SK-N-SH (cell line): Measurements from ENCODE around the gene SLC15A1.

Experiments
- CHD2 ChIP-seq: fragments of 150-350 bp; IDR thresholded peaks from 2 replicates; pipeline ENCODE4 v1.6.1; 2018; ENCODE audit warnings: low read length; ENCODE audit not compliant: partially characterized antibody
- EP300 ChIP-seq, 2 experiments: IDR thresholded peaks; 2 replicates each; pipeline versions ENCODE4 v1.4.0 to v1.6.1; 2012; ENCODE audit warnings: borderline replicate concordance in 1 of 2, low read depth in 1 of 2, low read length in 1 of 2
- EZH2phosphoT487 ChIP-seq: fragments of 200-600 bp; sonication (generic); IDR thresholded peaks from 2 replicates; pipeline ENCODE4 v1.6.1; 2017; ENCODE audit warnings: low read depth, mixed run types, mild to moderate bottlenecking, antibody characterized with exemption, moderate library complexity, borderline replicate concordance
- FOXM1 ChIP-seq: IDR thresholded peaks from 2 replicates; pipeline ENCODE4 v1.4.0; 2012; ENCODE audit warnings: low read depth, mild to moderate bottlenecking
- GABPA ChIP-seq: IDR thresholded peaks from 2 replicates; pipeline ENCODE4 v1.4.0; 2012; ENCODE audit warnings: low read depth, mild to moderate bottlenecking
- JUND ChIP-seq: IDR thresholded peaks from 2 replicates; pipeline ENCODE4 v1.4.0; 2012
- MXI1 ChIP-seq: IDR thresholded peaks from 2 replicates; pipeline ENCODE4 v1.6.1; 2012; ENCODE audit warnings: mild to moderate bottlenecking, low read depth, low read length, improper control_type of control experiment
- POLR2AphosphoS5 ChIP-seq: IDR thresholded peaks from 2 replicates; pipeline ENCODE4 v1.6.1; 2012; ENCODE audit warnings: low read depth, low read length
- RCOR1 ChIP-seq: fragments of 150-350 bp; IDR thresholded peaks from 2 replicates; pipeline ENCODE4 v1.6.1; 2017; ENCODE audit warnings: antibody characterized with exemption, low read length
- RFX5 ChIP-seq: IDR thresholded peaks from 2 replicates; pipeline ENCODE4 v1.6.1; 2012; ENCODE audit warnings: mild to moderate bottlenecking, improper control_type of control experiment, low read length
- TAF1 ChIP-seq: IDR thresholded peaks from 2 replicates; pipeline ENCODE4 v1.6.1; 2012; ENCODE audit warnings: low read depth, mild to moderate bottlenecking, low read length, moderate library complexity, borderline replicate concordance
- TF ChIP-seq, protein P1 (sequence below): fragments of 200-600 bp; sonication (generic); IDR thresholded peaks from 2 replicates; pipeline ENCODE4 v1.6.1; 2017; ENCODE audit warnings: antibody characterized with exemption, mild to moderate bottlenecking, moderate library complexity
- TF ChIP-seq, protein P2 (sequence below): IDR thresholded peaks from 2 replicates; pipeline ENCODE4; 2012
- TF ChIP-seq, protein P3 (sequence below): IDR thresholded peaks from 2 replicates; pipeline ENCODE4 v1.4.0; 2012; ENCODE audit warnings: low read depth, borderline replicate concordance

GRCh38 chr13:98796191-98796590 lies 43.7 kb upstream of the SLC15A1 start:
- TF ChIP-seq, protein P1, sequence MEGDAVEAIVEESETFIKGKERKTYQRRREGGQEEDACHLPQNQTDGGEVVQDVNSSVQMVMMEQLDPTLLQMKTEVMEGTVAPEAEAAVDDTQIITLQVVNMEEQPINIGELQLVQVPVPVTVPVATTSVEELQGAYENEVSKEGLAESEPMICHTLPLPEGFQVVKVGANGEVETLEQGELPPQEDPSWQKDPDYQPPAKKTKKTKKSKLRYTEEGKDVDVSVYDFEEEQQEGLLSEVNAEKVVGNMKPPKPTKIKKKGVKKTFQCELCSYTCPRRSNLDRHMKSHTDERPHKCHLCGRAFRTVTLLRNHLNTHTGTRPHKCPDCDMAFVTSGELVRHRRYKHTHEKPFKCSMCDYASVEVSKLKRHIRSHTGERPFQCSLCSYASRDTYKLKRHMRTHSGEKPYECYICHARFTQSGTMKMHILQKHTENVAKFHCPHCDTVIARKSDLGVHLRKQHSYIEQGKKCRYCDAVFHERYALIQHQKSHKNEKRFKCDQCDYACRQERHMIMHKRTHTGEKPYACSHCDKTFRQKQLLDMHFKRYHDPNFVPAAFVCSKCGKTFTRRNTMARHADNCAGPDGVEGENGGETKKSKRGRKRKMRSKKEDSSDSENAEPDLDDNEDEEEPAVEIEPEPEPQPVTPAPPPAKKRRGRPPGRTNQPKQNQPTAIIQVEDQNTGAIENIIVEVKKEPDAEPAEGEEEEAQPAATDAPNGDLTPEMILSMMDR, result no peak
- TF ChIP-seq RFX5 (no peak), POLR2AphosphoS5 (no peak), EZH2phosphoT487 (no peak), MXI1 (no peak), FOXM1 (no peak), EP300 (IDR thresholded peaks at IDR 0.05; ENCODE audit: borderline replicate concordance in 1 of 2, low read depth in 1 of 2, low read length in 1 of 2) (no peak), JUND (no peak), GABPA (no peak), RCOR1 (no peak), TAF1 (no peak), CHD2 (no peak)
- TF ChIP-seq, protein P2, sequence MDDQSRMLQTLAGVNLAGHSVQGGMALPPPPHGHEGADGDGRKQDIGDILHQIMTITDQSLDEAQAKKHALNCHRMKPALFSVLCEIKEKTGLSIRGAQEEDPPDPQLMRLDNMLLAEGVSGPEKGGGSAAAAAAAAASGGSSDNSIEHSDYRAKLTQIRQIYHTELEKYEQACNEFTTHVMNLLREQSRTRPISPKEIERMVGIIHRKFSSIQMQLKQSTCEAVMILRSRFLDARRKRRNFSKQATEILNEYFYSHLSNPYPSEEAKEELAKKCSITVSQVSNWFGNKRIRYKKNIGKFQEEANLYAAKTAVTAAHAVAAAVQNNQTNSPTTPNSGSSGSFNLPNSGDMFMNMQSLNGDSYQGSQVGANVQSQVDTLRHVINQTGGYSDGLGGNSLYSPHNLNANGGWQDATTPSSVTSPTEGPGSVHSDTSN, result no peak
- TF ChIP-seq, protein P3, sequence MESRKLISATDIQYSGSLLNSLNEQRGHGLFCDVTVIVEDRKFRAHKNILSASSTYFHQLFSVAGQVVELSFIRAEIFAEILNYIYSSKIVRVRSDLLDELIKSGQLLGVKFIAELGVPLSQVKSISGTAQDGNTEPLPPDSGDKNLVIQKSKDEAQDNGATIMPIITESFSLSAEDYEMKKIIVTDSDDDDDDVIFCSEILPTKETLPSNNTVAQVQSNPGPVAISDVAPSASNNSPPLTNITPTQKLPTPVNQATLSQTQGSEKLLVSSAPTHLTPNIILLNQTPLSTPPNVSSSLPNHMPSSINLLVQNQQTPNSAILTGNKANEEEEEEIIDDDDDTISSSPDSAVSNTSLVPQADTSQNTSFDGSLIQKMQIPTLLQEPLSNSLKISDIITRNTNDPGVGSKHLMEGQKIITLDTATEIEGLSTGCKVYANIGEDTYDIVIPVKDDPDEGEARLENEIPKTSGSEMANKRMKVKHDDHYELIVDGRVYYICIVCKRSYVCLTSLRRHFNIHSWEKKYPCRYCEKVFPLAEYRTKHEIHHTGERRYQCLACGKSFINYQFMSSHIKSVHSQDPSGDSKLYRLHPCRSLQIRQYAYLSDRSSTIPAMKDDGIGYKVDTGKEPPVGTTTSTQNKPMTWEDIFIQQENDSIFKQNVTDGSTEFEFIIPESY, result no peak
